ENCODE data around the gene FAM83B.
"Not testable (repeated sequence)": the region's sequence is repeated elsewhere in the genome, so short reads cannot be mapped to it uniquely, and the experiment has no call there.

FAM83B gene, protein sequence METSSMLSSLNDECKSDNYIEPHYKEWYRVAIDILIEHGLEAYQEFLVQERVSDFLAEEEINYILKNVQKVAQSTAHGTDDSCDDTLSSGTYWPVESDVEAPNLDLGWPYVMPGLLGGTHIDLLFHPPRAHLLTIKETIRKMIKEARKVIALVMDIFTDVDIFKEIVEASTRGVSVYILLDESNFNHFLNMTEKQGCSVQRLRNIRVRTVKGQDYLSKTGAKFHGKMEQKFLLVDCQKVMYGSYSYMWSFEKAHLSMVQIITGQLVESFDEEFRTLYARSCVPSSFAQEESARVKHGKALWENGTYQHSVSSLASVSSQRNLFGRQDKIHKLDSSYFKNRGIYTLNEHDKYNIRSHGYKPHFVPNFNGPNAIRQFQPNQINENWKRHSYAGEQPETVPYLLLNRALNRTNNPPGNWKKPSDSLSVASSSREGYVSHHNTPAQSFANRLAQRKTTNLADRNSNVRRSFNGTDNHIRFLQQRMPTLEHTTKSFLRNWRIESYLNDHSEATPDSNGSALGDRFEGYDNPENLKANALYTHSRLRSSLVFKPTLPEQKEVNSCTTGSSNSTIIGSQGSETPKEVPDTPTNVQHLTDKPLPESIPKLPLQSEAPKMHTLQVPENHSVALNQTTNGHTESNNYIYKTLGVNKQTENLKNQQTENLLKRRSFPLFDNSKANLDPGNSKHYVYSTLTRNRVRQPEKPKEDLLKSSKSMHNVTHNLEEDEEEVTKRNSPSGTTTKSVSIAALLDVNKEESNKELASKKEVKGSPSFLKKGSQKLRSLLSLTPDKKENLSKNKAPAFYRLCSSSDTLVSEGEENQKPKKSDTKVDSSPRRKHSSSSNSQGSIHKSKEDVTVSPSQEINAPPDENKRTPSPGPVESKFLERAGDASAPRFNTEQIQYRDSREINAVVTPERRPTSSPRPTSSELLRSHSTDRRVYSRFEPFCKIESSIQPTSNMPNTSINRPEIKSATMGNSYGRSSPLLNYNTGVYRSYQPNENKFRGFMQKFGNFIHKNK

DNA sequence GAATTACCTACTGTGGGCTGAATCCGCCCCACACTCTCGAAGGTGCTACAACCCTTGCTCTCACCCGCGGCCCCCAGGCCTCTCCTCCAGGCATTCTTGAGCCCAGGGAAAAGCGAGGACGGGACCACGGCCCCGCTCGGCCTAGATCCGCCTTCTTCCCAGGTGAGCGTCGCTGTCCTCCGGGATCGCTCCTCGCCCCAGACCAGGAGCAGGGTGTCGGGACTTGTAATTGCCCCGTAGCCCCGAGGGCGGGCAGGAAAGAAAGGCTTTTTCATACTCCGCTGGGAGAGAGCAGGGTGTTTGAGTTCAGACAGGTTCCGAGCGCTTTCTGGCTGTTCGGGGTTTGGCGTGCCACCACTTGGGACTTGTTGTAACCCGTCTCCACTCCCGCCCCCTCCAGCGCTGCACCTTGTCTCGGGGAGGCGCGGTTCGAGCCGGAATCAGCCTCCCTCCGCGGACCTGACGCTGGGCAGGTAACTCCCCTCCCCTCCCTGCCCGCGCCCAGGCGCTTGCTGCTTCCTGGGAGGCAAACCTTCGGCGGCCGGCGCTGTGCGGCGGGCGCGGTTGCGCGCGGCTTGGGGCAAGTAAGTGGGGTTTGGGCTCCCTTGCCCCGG is at the start of gene FAM83B:
FAM83B (plus strand) TSS at position 529 of the 614 bp plus-strand sequence. CDS start 23,476 bp downstream, outside the sequence.
- DNase-seq (ENCODE audit: low spot score), result no peak

DNA sequence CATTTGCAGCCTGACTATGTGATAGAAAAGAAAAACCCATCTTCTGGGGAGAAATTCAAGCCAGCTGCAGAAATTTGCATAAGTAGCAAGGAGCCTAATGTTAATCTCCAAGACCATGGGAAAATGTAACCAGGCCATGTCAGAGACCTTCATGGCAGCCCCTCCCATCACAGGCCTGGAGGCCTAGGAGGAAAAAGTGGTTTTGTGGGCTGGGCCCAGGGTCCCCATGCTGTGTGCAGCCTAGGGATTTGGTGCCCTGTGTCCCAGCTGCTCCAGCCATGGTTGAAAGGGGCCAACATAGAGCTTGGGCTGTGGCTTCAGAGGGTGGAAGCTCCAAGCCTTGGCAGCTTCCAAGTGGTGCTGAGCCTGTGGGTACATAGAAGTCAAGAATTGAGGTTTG is 49.7 kb upstream of the FAM83B start:
- not testable (repeated sequence) for DNase-seq (ENCODE audit: low spot score)

DNA sequence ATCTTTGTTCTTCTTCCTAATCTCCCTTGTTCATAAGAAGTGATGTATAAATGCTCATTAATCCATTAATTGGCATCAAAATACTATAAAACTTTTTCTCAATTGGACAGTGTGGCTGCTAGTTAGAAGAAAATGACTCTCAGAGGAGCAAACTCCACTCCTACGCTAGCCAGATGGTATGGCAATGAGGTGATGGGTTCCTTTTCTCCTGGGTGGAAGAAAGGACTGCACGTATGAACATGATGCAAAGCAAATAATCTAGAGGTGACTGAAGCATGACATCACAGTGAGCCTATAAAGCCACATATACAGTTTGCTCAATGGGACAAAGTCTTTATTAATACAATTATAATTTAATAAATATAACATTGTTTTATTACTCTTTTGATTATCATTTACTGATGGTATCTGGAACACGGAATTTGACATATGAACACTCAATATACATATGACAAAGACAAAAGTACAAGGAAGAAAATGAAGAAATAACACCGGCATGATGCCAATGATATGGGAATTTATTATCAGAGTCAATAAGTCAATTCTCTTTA is 46.4 kb upstream of the FAM83B start:
- DNase-seq (ENCODE audit: low spot score), result no peak

DNA sequence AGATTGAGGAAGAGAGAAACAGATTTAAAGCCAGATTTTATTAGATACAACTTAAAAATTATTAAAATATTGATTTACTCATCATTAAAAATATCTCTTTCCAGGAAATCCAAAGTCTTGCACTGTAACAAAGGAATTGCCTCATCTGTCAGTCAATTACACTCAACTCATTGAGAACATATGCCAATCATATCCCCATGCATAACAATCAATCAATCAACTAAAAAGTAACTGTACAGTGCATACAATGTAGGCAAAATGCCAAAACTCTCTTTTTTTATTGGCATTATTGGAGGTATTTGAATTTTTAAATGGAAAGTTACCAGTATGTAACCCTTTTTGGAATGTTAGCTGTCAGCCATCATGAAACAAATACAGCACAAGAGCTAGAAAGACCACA is 45.3 kb upstream of the FAM83B start:
- no peak for DNase-seq (ENCODE audit: low spot score)

DNA sequence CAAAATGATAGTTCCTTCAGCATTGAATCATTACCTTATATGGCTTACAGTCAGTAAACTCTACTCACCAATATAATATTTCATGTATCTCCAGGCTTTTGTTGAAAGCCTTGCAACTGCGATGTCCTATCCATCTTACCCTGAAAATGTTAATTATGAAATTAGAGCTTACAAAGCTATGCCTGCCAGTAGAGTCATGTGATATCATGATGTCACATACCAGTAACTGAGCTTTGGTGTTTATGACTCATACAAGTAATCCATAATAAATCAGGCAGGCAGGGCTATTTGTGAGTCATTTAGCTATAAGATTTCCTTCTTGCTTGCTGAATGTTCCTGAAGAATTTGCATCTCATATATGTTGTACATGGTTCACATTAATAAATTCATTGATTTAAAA is 44.9 kb upstream of the FAM83B start:
- DNase-seq (ENCODE audit: low spot score), result no peak

DNA sequence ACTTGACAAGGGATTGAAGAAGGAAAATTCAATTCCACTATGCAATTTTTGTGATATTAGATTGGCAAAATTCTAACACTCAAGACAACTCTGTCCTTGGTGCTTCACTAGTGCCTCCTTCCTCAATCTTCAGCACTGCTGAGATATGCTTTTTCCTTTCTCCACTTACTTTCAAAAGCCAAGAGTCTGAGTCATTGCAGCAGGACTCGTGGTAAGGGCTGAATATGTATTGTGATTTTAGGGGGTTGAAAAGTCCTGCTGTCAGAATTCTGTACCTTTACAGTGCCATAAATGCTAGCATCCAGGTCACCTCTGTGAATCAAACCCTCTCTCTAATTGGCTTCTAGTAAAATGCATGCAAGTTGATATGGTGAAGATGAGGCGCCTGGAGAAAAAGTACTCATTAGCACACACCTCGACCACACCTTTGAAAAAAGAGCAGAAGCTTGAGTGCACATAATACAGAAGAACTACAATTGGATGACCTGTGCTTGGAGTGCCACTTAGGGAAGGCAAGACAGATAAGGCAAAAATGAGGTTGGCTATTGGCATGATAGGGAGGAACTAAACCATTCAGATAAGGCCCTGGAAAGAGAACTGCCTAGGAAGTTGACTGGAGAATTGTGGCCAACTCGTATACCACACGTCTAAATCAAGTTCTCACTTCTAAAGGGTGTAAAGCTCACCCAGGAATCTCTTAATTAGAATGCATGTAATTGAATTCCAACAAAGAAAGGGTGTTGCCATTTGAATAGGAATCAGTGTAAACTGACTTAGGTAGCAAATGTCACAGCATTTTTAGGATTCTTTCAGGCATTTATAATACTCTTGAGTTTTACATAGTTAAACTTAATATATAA is 43.6 kb upstream of the FAM83B start:
- DNase-seq (ENCODE audit: low spot score), result no peak

DNA sequence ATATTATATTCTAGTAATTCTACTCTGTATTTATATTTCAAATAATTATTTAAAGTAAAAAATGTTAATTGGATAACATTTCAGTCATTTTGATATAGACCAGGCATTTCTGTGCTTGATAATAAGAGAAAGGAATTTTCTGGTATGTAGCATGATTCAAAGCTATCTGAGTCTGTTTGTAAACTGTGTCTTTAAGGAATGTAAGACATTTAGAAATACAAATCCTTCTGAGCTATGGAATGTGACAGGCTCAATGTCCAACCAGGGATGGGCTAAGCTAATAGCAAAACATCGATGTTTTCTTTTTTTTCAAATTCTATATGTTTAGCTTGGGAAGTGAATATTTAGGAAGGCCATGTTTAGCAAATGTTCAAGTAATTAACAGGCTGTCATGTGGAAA is 41.5 kb upstream of the FAM83B start:
- no peak for DNase-seq (ENCODE audit: low spot score)

DNA sequence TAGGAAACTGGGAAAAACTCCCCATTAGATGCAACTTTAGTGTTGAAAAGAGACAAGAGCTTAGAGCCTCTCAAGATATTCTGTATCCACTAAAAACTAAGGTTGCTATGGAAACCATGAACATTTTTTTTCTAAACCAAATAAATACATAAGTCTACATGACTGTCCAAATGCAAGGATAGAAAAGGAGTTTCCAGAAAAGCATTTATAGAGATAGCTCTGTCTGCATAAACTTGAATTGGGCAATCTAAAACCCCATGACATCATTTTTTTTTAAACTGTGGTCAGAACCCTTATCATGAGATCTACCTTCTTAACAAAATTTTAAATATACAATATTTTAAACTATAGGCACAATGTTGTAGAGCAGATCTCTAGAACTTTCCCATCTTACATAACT is 36.4 kb upstream of the FAM83B start:
- DNase-seq (ENCODE audit: low spot score), result no peak

DNA sequence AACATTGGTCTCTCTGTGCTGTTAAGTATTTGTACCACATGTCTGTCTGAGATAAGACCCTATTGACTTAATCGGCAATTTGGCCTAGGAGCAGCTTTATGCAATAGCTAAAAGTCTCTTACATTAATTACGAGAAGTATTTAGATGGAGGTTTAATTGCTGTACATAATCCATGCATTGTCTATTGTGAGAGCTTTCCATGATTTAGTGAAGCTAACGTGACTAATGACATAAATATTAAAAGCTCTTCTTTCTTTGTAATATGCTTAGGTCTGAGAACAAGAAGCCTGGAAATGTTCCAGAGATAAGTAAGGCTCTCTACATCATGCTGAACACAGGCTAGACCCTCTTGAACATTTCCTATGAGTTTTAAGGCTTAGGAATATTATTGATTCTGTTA is 32.7 kb upstream of the FAM83B start:
- DNase-seq (ENCODE audit: low spot score), result no peak

DNA sequence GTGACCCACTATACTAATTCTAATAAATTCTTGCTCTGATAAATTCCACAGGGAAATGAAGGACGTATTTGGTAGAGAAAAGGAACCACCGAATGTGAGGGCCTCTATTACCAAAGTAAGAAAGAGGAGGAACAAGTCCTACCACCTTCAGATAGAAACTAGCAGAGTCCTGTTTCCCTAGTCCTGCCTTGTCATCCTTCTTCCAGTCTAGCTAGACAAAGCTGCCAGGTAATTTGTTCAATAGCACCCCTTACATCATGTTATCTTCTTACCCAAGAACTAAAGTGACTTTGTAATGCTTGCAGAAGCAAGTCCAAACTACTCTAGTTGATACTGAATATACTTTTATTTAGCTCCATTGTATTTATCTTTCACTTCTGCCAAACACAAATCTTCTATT is 29.3 kb upstream of the FAM83B start:
- DNase-seq (ENCODE audit: low spot score), result no peak

DNA sequence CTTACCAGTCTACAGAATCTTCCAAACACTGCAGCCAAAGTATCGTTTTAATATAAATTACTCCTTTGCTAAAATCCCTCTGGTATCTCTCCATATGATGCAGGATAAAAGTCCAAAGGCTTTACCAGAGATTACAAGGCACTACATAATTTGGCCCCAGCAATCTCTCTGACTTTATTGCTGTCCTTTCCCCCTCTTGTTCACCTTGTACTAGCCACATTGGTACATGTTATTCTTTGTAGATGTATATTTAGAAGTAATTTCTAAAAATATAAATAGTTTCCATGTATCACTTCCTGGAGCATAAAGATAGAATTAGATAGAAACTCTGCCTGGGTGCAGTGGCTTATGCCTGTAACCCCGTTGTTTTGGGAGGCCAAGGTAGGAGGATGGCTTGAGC is 28.7 kb upstream of the FAM83B start:
- DNase-seq (ENCODE audit: low spot score), result no peak

DNA sequence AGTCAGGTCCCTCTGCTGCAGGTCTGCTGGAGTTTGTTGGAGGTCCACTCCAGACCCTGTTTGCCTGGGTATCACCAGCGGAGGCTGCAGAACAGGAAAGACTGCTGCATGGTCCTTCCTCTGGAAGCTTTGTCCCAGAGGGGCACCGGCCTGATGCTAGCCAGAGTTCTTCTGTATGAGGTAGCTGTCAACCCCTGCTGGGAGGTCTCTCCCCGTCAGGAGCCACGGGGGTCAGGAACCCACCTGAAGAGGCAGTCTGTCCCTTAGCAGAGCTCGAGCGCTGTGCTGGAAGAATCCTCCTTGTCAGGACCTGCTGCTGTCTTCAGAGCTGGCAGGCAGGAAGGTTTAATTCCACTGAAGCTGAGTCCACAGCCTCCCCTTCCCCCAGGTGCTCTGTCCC is 22.3 kb upstream of the FAM83B start:
- not testable (repeated sequence) for DNase-seq (ENCODE audit: low spot score)

DNA sequence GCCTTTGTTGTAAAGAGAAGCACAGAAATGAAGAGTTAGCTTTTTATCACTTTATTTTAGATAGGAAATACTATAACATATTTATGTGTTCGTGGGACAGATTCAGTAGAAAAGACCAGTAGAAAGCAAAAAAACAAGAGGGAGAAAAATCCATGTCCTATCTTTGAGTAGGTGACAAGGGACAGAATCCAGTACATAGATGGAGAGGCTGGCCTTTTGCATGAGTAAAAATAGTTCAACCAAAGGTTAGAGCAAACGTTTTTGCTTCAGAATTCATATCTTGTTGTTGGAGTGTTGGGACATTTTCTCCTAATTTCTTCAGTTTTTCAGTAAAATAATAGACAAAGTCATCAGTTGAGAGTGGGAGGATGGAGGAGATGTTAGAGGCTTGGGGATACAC is 19.6 kb upstream of the FAM83B start:
- DNase-seq (ENCODE audit: low spot score), result no peak

DNA sequence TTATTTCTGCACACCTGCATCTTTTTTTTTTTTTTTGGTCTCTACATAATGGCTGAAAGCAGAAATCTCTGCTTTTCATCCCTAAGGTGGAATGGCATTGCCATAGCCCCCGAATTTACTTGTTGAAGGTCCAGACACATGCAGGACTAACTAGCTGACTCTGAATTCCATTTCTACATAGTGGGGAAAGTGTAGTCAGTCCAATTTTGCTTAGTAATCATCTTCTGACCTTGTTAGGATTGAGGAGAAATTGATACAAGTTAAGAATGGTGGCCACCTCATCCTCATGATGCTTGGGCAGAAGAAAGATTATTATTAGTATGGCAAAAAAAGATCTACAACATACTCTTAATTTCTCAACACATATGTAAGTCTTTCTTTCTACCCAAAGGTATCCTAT is 16.4 kb upstream of the FAM83B start:
- DNase-seq (ENCODE audit: low spot score), result no peak

DNA sequence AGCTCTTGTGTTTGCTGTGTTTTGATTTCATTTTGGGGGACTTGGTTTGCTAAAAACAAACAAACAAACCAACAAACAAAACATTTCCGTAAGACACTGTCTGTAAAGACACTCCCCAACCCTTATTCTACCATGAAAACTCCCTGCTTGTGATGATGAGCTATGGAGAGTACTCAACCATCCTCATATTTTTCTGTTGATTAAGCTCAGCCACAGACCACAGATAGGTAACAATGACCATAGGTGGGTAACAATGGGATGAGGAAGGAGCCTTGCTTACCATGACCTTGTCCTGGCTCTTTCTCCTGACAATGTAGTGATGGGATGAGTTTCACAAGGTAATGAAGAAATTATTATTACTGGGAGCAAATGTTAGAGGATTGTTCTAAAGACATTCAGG is 11.4 kb upstream of the FAM83B start:
- DNase-seq (ENCODE audit: low spot score), result no peak

DNA sequence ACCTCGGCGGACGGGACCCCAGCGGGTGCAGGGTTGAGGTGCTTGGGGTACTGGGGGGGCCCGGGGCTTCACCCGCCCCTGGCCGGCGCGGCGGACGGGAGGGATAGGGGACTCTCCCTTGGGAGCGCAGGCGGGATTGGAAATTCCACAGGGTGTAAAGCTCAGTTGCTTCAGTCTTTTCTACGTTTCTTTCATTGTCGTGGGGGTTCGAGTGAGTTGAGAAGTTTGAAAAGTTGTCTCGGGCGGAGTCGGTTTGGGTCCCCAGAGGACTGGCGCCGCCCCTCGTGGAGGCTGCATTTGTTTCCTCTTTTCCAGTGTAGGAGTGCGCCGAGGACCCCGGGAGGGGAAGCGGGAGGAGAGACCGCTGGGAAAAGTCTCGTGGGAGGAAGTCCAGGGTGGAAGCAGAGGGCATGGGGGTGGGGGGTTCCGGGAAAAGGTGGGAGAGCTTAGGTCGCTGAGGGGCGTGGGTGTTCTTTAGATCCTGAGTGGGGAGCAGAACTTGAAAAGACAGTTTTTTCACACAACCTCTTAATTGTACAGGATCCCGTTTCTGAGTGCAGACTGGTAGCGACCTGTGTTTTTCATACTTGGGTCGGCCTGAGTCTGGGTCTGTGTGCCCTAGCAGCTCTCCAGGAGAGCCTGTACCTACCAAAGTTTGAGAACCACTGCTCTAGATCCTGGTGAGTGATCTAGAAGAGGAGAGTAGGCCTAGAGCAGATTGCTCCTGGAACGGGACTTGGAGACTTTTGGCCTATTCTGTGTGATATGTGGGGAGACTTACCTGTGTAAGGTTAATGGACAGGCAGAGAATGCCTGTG is 495 bp downstream of the FAM83B start:
- DNase-seq (ENCODE audit: low spot score), result no peak

DNA sequence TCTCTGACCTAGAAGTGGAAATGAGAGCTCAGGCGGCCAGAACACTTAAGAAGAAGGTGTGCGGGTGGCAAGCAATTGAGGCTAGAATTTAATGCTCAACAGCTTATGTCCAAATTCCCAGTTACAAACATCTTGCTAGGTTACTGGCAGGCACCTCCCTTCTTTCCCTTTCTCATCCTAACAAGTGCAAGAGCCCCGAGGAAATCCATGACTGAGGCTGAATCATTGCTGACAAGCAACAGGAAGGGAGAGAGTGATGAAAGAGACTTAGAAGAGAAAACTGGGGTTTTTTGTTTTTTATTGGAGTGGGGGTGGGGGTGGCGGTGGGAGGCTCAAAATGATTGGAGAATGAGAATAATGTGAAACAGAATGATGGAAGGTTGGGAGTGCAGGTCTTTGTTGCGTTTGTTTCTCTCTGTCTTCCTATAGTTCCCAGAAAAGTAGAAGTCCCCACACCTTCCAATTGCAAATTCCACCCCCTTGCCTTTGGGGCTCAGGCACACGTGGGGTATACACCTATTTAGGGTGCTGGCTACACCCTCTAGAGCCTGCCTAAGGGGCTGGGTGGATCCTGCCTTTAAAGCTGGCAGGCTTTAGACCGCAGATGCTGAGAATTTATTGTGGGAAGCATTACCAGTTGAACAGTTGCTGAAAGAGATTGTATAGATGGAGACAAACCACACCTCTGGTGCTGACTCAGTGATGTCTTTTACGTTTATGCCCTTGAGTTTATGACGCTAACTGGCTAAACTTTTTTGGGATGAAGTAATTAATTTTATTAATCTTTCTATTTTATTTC is 1.4 kb downstream of the FAM83B start:
- DNase-seq (ENCODE audit: low spot score), result no peak

DNA sequence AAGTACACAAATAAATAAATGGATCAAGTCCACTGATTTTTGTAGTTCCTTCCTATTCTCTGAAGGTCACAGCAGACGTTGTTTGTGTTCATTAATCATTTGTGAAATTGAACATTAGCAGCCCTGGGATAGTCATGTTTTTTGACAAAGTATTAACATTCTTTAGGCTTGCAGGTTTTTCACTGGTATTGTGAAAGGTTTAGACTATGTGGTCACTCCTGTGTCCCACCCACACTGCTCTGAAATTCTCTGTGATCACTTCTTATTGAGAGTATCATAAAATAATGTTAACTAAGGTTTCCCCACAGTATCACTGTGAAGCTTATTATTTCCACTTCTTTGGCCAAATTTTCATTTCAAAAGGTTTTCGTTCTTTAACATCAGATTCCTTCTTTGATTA is 3.5 kb downstream of the FAM83B start:
- no peak for DNase-seq (ENCODE audit: low spot score)

DNA sequence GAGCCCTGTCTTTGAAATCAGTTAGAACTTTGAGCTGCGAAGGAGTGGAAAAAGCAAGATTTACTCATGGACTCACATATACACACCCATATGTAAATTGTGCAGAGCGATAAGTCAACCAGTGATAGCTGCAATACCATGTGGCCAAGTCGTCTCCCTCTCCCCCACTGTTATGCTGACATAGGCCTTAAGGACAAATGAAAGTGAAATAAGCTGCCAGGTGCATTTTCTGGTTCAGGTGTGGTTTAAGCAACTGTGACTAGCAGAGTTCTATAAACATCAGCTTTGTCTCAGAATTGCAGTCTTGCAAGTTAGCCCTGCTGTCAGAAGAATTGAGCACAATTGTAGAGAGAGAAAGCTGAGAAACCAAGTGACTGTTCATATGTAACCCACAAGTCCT is 9.6 kb downstream of the FAM83B start:
- DNase-seq (ENCODE audit: low spot score), result no peak

DNA sequence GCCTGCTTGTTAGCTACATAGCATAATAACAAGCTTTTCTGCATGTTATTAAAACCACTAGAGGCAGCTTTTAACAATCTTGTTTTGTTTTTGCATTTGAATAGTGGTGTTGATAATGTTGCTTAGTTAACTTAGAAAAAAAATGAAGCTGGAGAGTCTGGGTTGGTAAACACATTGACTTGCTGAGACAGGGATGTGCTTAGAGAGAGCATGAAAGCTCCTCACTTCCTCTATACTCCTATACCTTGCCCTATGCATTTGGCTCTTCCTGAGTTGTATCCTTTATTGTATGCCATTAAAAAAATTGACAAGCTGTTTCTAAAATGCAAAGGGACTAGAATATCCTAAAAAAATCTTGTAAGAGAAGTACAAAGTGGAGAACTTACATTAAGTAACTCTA is 13.6 kb downstream of the FAM83B start:
- no peak for DNase-seq (ENCODE audit: low spot score)
